ENCODE data around the gene GAS7. TPM values are rescaled to one million over a fixed set of nuclear protein-coding genes. Genes with fewer than 3 reads are reported as not detected.
A peak's percentile ranks its signal among the peaks of the same experiment; 100 is the strongest.

The GAS7 gene
- total RNA-seq, 6 donors from 2014 or later: 19.9 to 87.1 (median 41.5) TPM

GRCh38 chr17:9918804-9919352 lies 279.5 kb downstream of the GAS7 start:
- peaks cover 0 to 51% (median 9%) of the 10 kb centered on the region in 4 donors for H3K36me3 ChIP-seq
- TF ChIP-seq POLR2AphosphoS5 (IDR thresholded peaks at IDR 0.05) (no peak), POLR2A (IDR thresholded peaks at IDR 0.05) (no peak), CTCF (IDR thresholded peaks at IDR 0.05) (no peak), EP300 (IDR thresholded peaks at IDR 0.05) (no peak)
- ATAC-seq (ENCODE audit: low FRiP score in 2 of 2): peak in 1 of 2 donors; percentile 8

GRCh38 chr17:9918352-9918751 lies 280.1 kb downstream of the GAS7 start:
- Histone ChIP-seq H3K9me3 (no peaks in the 10 kb centered on the region), H3K4me1 (no peaks in the 10 kb centered on the region), H3K4me3 (no peak overlapping the region), H3K27me3 (no peaks in the 10 kb centered on the region), H3K36me3 (peaks cover 0 to 51% (median 9%) of the 10 kb centered on the region in 4 donors), H3K27ac (no peak overlapping the region)
- TF ChIP-seq POLR2A (IDR thresholded peaks at IDR 0.05) (no peak), POLR2AphosphoS5 (IDR thresholded peaks at IDR 0.05) (no peak), CTCF (IDR thresholded peaks at IDR 0.05) (no peak), EP300 (IDR thresholded peaks at IDR 0.05) (no peak)
- no peak for DNase-seq
- 85 to 86% methylated on average over 8 of the region's 8 CpGs for WGBS, 2 donors
- no peak for ATAC-seq (ENCODE audit: low FRiP score in 2 of 2)

More at GRCh38 chr17:9918804-9919352, 279.5 kb downstream of the GAS7 start:
- Histone ChIP-seq H3K27me3 (no peaks in the 10 kb centered on the region), H3K4me1 (no peaks in the 10 kb centered on the region), H3K9me3 (no peaks in the 10 kb centered on the region), H3K27ac (no peak overlapping the region), H3K4me3 (no peak overlapping the region)
- DNase-seq: no peak
- WGBS, 2 donors: 84% methylated on average over 3 to 5 of the region's 5 CpGs

- ATAC-seq (ENCODE audit: low FRiP score in 2 of 2) (no peak), DNase-seq (peak in 1 of 2 donors; percentile 82)
- Histone ChIP-seq H3K36me3 (peaks cover 0 to 51% (median 9%) of the 10 kb centered on the region in 4 donors), H3K27me3 (no peaks in the 10 kb centered on the region), H3K9me3 (no peaks in the 10 kb centered on the region), H3K4me1 (no peaks in the 10 kb centered on the region), H3K27ac (no peak overlapping the region), H3K4me3 (no peak overlapping the region)
- TF ChIP-seq POLR2AphosphoS5 (IDR thresholded peaks at IDR 0.05) (no peak), CTCF (IDR thresholded peaks at IDR 0.05) (no peak), EP300 (IDR thresholded peaks at IDR 0.05) (no peak), POLR2A (IDR thresholded peaks at IDR 0.05) (no peak)
- 81 to 92% methylated on average over 14 to 19 of the region's 19 CpGs for WGBS, 2 donors
Measured at GRCh38 chr17:9917801-9918200, 280.6 kb downstream of the GAS7 start.

GRCh38 chr17:9917131-9917530 lies 281.3 kb downstream of the GAS7 start:
- no peak for ATAC-seq (ENCODE audit: low FRiP score in 2 of 2)
- peaks cover 0 to 51% (median 9%) of the 10 kb centered on the region in 4 donors for H3K36me3 ChIP-seq
- H3K27ac ChIP-seq: no peak overlapping the region
- no peaks in the 10 kb centered on the region for H3K9me3 ChIP-seq
- H3K4me3 ChIP-seq: no peak overlapping the region
- no peak for DNase-seq
- TF ChIP-seq POLR2A (IDR thresholded peaks at IDR 0.05): no peak
- H3K4me1 ChIP-seq: no peaks in the 10 kb centered on the region
- WGBS, 2 donors: 80 to 90% methylated on average over 12 to 13 of the region's 13 CpGs
- no peaks in the 10 kb centered on the region for H3K27me3 ChIP-seq

GRCh38 chr17:9916108-9916507 lies 282.3 kb downstream of the GAS7 start:
- 85 to 100% methylated on average over 2 to 8 of the region's 8 CpGs for WGBS, 2 donors
- Histone ChIP-seq H3K27ac (no peak overlapping the region), H3K4me3 (no peak overlapping the region), H3K27me3 (no peaks in the 10 kb centered on the region), H3K36me3 (peaks cover 0 to 51% (median 9%) of the 10 kb centered on the region in 4 donors), H3K4me1 (no peaks in the 10 kb centered on the region), H3K9me3 (no peaks in the 10 kb centered on the region)
- TF ChIP-seq CTCF (IDR thresholded peaks at IDR 0.05): no peak
- TF ChIP-seq POLR2AphosphoS5 (IDR thresholded peaks at IDR 0.05): no peak
- no peak for TF ChIP-seq EP300 (IDR thresholded peaks at IDR 0.05)
- no peak for TF ChIP-seq POLR2A (IDR thresholded peaks at IDR 0.05)
- ATAC-seq (ENCODE audit: low FRiP score in 2 of 2) (no peak), DNase-seq (no peak)
